KOPT-K1 (cell line): ENCODE results near the gene PITPNB.

Experiments used
- H3K27ac ChIP-seq: fragments of 200-600 bp; sonication (generic); 2 replicates; pipeline ENCODE4 v1.5.1; 2016; ENCODE audit warnings: antibody characterized with exemption, mild to moderate bottlenecking, low read depth, low read length; ENCODE audit not compliant: poor library complexity, severe bottlenecking
- H3K36me3 ChIP-seq: fragments of 200-600 bp; sonication (generic); 2 replicates; pipeline ENCODE4 v1.5.1; 2017; ENCODE audit warnings: antibody characterized with exemption, mild to moderate bottlenecking, low read length, moderate library complexity; ENCODE audit not compliant: insufficient read depth
- H3K9me3 ChIP-seq: fragments of 200-600 bp; sonication (generic); 2 replicates; pipeline ENCODE4 v1.5.1; 2017; ENCODE audit warnings: antibody characterized with exemption, low read length, mild to moderate bottlenecking; ENCODE audit not compliant: insufficient read depth, poor library complexity, severe bottlenecking

Gene PITPNB

GRCh38 chr22:27844656-27845591, 74.1 kb downstream of the PITPNB start:
- no peaks in the 10 kb centered on the region for H3K9me3 ChIP-seq
- H3K27ac ChIP-seq, result no peak overlapping the region
- peaks cover 50% of the 10 kb centered on the region for H3K36me3 ChIP-seq

DNA sequence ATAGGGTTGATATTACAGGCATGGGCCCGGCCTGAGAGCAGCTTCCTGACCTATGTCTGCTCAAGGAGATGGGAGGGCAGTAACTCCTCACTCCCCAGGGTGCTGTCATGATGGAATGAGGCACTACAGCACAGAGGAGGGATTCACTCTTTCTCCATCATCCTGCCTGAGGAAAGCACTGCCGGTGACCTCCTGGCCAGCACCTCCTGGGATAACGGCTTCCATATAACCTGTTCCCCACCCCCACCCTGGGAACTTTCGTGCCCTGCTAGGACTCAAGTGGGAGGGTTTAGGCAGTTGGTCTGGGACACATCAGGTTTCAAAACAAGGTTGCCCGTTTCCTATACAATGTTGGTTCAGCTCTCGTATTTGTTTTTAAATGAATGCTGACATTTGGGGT, 74.8 kb downstream of the PITPNB start:
- no peaks in the 10 kb centered on the region for H3K9me3 ChIP-seq
- no peak overlapping the region for H3K27ac ChIP-seq
- H3K36me3 ChIP-seq, result peaks cover 44% of the 10 kb centered on the region

GRCh38 chr22:27843441-27843840, 75.6 kb downstream of the PITPNB start:
- peaks cover 36% of the 10 kb centered on the region for H3K36me3 ChIP-seq
- no peak overlapping the region for H3K27ac ChIP-seq
- H3K9me3 ChIP-seq, result peaks cover under 1% of the 10 kb centered on the region

- Histone ChIP-seq H3K27ac (no peak overlapping the region), H3K36me3 (peaks cover 30% of the 10 kb centered on the region), H3K9me3 (peaks cover 6% of the 10 kb centered on the region)
Observed at GRCh38 chr22:27842669-27843431, 76.2 kb downstream of the PITPNB start.

DNA sequence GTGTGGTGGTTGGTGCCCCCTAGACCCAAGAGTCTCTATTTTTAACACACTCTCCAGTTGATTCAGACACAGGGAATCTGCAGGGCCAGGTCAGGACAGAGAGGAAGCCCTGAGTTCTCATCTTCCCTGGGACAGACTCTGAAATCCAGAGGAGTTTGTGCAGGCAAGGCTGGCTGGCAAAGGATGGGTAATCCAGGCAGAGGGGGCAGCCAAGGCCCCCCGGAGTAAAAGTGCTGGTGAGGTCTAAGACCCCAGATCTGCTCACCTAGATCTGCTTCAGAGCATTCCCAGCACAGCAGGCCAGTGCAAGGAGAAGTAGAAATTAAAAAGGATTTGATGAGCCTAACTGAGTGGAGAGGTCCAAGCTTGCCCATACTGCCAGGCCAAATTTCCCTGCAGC, 76.9 kb downstream of the PITPNB start:
- H3K9me3 ChIP-seq, result peaks cover 10% of the 10 kb centered on the region
- H3K36me3 ChIP-seq, result peaks cover 25% of the 10 kb centered on the region
- no peak overlapping the region for H3K27ac ChIP-seq

GRCh38 chr22:27840436-27840835, 78.6 kb downstream of the PITPNB start:
- Histone ChIP-seq H3K36me3 (peaks cover 11% of the 10 kb centered on the region; the same call in 1 of the 2 replicates), H3K27ac (no peak overlapping the region), H3K9me3 (peaks cover 10% of the 10 kb centered on the region)

DNA sequence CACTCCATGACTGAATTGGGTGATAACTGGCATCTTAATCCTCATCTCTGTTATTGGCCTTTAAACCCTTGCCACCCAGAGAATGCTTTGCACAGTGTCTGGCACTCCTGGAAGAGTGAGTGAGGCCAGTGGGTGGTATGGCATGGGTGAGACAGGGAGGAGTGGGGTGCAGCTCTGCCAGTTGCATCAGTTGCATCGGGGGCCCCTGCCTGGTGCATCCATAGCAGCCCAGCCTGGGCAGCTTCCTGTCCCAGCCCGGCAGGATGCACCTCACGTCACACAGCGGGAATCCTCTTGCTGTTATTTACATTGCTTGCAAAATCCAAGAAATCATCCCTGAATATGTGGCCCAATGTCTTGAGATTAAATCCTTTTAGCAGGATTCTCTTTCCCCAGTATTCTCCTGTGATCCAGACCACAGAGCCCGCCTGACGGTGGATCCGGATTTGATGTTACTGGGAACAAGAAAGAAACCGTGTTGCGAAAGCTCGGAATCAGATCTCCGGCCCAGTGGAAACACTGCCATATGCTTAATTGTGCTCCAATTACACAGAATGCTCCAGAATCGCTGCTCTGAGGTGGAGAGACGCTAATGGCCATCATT, 79.9 kb downstream of the PITPNB start:
- H3K9me3 ChIP-seq, result peaks cover 10% of the 10 kb centered on the region
- no peak overlapping the region for H3K27ac ChIP-seq
- peaks cover 7% of the 10 kb centered on the region; the same call in 1 of the 2 replicates for H3K36me3 ChIP-seq

GRCh38 chr22:27836181-27836580, 82.9 kb downstream of the PITPNB start:
- Histone ChIP-seq H3K36me3 (no peaks in the 10 kb centered on the region), H3K27ac (no peak overlapping the region), H3K9me3 (peaks cover 10% of the 10 kb centered on the region)

- no peaks in the 10 kb centered on the region for H3K36me3 ChIP-seq
- H3K27ac ChIP-seq, result no peak overlapping the region
- H3K9me3 ChIP-seq, result peaks cover 10% of the 10 kb centered on the region
Observed at GRCh38 chr22:27835446-27835845, 83.6 kb downstream of the PITPNB start.

DNA sequence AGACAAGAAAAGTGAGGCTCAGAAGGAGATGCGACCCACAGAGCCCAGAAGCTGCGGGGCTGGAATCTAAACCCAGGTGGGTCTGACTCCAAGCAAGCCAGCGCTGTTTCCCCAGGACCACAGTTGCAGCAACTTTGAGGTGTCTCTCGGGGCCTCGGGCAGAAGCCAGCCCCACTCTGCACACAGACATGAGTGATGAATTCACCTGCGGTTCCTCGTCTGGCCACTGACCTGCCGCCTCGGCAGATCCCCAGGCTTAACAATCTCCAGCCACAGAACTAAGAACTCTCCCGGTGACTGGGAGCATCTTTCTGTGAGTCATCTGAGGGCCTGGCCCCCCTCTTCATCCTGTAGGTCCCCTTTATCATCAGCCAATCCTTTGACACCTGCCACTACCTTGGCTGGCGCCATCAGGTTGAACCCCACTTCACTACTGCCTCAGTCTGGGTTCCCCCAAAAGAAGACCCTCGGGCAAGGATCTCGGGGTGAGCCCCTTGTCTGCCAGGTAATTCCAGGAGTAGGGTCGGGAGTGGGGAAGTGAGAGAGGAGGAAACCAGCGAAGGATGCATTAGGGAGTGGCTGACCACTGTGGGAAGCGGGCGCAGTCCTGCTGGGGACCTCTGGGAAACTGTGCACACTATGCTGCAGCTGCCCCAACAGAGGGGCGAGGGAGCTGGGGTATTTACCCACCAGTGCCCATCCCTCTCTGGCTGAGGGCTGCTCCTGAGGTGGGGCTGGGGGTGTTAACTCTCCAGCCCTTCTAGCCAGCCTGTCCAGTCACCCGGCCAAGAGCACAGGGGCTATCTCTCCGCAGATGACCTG, 84.5 kb downstream of the PITPNB start:
- Histone ChIP-seq H3K9me3 (peaks cover 10% of the 10 kb centered on the region), H3K36me3 (no peaks in the 10 kb centered on the region), H3K27ac (no peak overlapping the region)

DNA sequence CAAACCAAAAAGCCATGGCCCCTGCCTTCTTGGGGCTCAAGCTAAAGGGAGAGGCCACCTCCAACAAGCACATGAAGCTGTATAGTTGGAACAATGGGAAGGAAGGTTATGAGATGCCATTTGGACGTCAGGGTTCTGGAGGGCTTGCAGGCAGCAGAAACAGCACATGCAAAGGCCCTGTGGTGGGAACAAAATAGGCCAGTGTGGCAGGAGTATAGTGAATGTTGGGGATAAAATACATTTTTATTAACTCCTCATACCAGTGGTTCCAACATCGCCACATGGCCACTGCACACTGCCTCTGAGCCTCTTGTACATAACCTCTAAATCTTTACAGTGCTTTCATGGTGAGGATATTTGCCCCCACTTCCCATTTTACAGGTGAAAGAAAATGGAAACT, 85.3 kb downstream of the PITPNB start:
- peaks cover 10% of the 10 kb centered on the region for H3K9me3 ChIP-seq
- no peak overlapping the region for H3K27ac ChIP-seq
- H3K36me3 ChIP-seq, result no peaks in the 10 kb centered on the region

DNA sequence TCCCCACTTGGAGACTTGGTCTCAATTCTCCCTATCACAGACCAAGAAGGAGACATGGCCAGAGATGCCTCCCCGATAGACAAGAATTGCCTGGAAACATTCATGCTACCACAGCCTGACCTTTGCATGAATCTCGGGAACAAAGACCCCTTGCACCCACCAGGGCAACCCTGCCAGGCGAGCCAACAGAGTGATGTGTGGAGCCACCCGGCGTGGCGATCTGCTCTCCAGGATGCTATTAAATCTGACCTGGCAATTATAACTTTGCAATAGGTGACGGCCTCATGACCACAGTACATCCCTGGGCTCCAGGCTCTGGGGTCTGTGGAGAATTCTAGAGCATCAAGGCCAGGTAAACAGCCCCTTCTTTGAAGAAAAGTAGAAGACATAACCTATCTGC, 86.5 kb downstream of the PITPNB start:
- H3K9me3 ChIP-seq, result peaks cover under 1% of the 10 kb centered on the region
- no peaks in the 10 kb centered on the region for H3K36me3 ChIP-seq
- no peak overlapping the region for H3K27ac ChIP-seq

GRCh38 chr22:27829620-27830019, 89.4 kb downstream of the PITPNB start:
- no peaks in the 10 kb centered on the region for H3K36me3 ChIP-seq
- H3K9me3 ChIP-seq, result no peaks in the 10 kb centered on the region
- H3K27ac ChIP-seq, result no peak overlapping the region
